UCSD-AML1 (cell line): ENCODE results near the gene TRMT2A.

Experiments used
- DNase-seq: peaks from one replicate; lab custom pipeline; 2025; ENCODE audit not compliant: unreplicated experiment; lab: John Stamatoyannopoulos, UW

The TRMT2A gene

GRCh38 chr22:20065896-20066616 lies 51.0 kb downstream of the TRMT2A start:
- DNase-seq = no peak

GRCh38 chr22:20064545-20065262 lies 52.3 kb downstream of the TRMT2A start:
- DNase-seq = no peak

DNA sequence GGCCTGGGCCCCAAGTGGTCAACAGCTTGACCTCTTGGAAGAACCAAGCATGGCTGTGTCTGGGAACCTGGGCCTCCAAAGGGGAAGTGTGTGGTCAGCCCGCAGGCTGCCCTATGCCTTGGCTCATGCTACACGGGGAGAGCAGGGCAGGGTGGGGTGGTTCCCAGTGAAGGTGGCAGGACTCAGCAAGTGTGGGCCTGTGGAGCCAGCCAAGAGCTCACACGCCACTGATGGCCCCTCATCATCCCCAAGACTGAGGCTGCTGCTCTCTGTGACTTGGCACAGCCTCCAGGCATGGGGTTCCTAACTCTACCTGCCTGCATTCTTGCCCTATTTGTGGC lies 52.9 kb downstream of the TRMT2A start:
- no peak for DNase-seq

DNA sequence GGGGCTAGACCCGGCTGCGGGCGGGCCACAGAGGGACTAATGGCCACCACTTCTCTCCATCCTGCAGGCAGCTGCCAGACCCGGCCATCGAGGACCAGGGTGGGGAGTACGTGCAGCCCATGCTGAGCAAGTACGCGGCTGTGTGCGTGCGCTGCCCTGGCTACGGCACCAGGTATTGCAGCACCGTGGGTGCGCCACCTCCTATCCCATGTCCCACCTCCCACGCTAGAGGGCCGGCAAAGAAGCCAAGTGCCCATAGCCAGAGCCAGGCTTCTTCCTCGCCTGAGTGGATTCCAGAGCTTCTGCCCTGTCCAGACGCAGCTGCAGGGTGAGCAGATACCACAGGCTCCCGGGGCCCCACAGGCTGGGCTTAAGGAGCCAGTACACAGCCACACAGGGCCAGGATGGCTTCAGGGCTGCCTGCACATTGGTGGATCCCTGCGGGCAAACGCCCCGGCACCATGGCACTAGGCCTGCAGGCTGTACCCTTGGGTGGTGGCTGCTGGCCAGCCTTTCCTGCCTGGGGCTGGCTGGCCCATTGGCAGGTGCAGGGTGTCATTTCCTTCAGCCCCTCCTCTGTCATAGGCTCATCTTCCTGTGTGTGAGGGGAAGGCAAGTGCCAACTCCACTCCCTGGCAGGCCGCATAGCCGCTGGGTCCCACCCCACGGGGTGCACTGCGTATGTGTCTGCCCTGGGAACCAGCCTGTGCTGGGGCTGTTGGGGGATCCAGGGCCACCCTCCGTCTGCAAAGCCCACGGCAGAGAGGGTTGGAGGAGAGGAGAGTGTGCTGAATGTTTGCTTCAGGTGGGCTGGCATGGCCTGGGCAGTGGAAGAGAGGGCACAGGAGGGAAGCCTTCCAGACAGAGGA lies 53.5 kb downstream of the TRMT2A start:
- no peak for DNase-seq

DNA sequence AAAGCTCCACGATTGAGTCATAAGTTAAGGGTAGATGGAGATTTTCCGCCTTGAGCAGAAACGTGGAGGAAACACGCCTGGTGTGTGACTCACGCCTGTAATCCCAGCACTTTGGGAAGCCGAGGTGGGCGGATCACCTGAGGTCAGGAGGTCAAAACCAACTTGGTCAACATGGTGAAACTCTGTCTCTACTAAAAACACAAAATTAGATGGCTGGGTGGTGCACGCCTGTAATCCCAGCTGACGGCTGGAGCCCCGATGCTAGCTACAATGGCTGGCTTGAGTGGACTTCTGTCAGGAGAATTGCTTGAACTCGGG lies 54.3 kb downstream of the TRMT2A start:
- no peak for DNase-seq

- DNase-seq = no peak
Measured at GRCh38 chr22:20062043-20062765, 54.8 kb downstream of the TRMT2A start.
